GM19452 (cell line): ENCODE data around the gene GLOD5.
A peak's percentile ranks its signal among the peaks of the same experiment; 100 is the strongest.
"Not testable (repeated sequence)": the region's sequence is repeated elsewhere in the genome, so short reads cannot be mapped to it uniquely, and the experiment has no call there.

Experiments
- ATAC-seq: cut with Tn5 transposase; IDR thresholded peaks from one replicate; pipeline ENCODE4 v1.9.1; 2021; ENCODE audit not compliant: unreplicated experiment

Gene GLOD5

GRCh38 chrX:48792219-48792618 lies 30.7 kb downstream of the GLOD5 start:
- no peak for ATAC-seq

- no peak for ATAC-seq
Measured at GRCh38 chrX:48793935-48794334, 32.4 kb downstream of the GLOD5 start.

GRCh38 chrX:48794340-48794910 lies 32.9 kb downstream of the GLOD5 start:
- ATAC-seq = no peak

GRCh38 chrX:48794911-48795515 lies 33.5 kb downstream of the GLOD5 start:
- ATAC-seq = no peak

- ATAC-seq = no peak
Measured at GRCh38 chrX:48798318-48798717, 36.8 kb downstream of the GLOD5 start.

GRCh38 chrX:48800574-48801279 lies 39.2 kb downstream of the GLOD5 start:
- no peak for ATAC-seq

- peak; percentile 91 for ATAC-seq
Measured at GRCh38 chrX:48801280-48802088, 39.9 kb downstream of the GLOD5 start, which contains the start of gene HDAC6. TSS of gene HDAC6 (plus strand) at chrX:48802067. CDS start at chrX:48802693, 626 bp downstream.

GRCh38 chrX:48802089-48802904 lies 40.8 kb downstream of the GLOD5 start:
- ATAC-seq = peak; percentile 47

GRCh38 chrX:48802905-48803200 lies 41.3 kb downstream of the GLOD5 start:
- ATAC-seq = no peak

- ATAC-seq = no peak
Measured at GRCh38 chrX:48806081-48806480, 44.5 kb downstream of the GLOD5 start.

- ATAC-seq = no peak
Measured at GRCh38 chrX:48813644-48814043, 52.1 kb downstream of the GLOD5 start.

GRCh38 chrX:48814722-48815121 lies 53.2 kb downstream of the GLOD5 start:
- ATAC-seq = no peak

- no peak for ATAC-seq
Measured at GRCh38 chrX:48815266-48815665, 53.7 kb downstream of the GLOD5 start.

GRCh38 chrX:48816014-48816810 lies 54.7 kb downstream of the GLOD5 start:
- no peak for ATAC-seq

GRCh38 chrX:48818098-48818497 lies 56.6 kb downstream of the GLOD5 start:
- no peak for ATAC-seq

GRCh38 chrX:48818866-48819265 lies 57.3 kb downstream of the GLOD5 start:
- ATAC-seq = no peak

- ATAC-seq = not testable (repeated sequence)
Measured at GRCh38 chrX:48819394-48819793, 57.8 kb downstream of the GLOD5 start.

GRCh38 chrX:48823053-48823452 lies 61.5 kb downstream of the GLOD5 start:
- ATAC-seq = no peak
